Measurements from ENCODE around the gene PARP15. TPM values are rescaled to one million over a fixed set of nuclear protein-coding genes. Genes with fewer than 3 reads are reported as not detected.
A peak's percentile ranks its signal among the peaks of the same experiment; 100 is the strongest.
"Not testable (repeated sequence)": the region's sequence is repeated elsewhere in the genome, so short reads cannot be mapped to it uniquely, and the experiment has no call there.

The PARP15 gene
- total and polyA plus RNA-seq, 2 donors (not counting 3 experiments of a cell fraction or from before 2014, with no cell fraction given): 0.81 to 1.4 TPM

DNA sequence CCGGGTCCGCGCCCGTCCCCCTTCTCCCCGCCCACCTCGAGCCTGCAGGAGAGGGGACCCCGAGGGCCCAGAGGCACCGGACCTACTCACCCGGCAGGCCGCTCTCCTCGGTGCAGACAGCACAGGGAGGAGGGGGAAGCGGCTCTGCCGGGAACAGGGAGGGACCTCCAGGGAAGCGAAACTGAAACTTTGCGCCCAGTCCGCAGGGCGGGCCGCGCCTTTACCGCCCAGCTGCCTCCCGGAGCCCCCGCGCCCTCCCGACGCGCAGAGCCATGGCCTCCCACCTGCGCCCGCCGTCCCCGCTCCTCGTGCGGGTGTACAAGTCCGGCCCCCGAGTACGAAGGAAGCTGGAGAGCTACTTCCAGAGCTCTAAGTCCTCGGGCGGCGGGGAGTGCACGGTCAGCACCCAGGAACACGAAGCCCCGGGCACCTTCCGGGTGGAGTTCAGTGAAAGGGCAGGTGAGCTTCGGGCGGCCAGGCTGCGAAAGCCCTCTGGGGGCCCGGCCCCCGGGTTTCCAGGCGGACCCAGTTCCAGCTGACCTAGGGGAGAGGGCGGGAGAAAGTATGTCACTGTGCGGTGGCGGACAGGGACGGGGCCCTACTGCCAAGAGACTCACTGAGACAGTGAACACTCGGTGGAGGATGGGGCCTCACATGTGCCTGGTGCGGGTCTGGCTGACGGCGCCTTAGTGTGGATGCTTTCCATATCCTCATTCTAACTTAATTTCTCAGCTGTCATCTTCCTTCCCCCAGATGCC is 13.1 kb upstream of the PARP15 start, which contains the start of the genes DTX3L and PARP9:
TSS of gene DTX3L (plus strand) at position 184 of the 758 bp plus-strand sequence. CDS start at position 273, 89 bp downstream.
TSS of gene PARP9 (minus strand) at position 146 of the 758 bp plus-strand sequence. CDS start 4,680 bp downstream, outside the sequence.
- Histone ChIP-seq H3K27ac (ENCODE audit: insufficient read depth, low read depth, low read length) (peak within 1 kb of the TSS; percentile 63), H3K4me2 (ENCODE audit: insufficient read depth, low read length) (peak within 1 kb of the TSS; percentile 87), H3K27me3 (ENCODE audit: control insufficient read depth in 2 of 2, insufficient read depth in 2 of 2, low read length in 2 of 2) (no peaks in the 10 kb centered on the region), H2AFZ (ENCODE audit: low read depth, low read length) (peak within 1 kb of the TSS; percentile 84), H3K9ac (replicated peaks; ENCODE audit: extremely low read depth, insufficient read depth, low read length) (peak within 1 kb of the TSS; percentile 65), H3K4me3 (replicated peaks in 1 of 3; ENCODE audit: insufficient read depth in 1 of 3, low read depth in 1 of 3, low read length in 3 of 3) (peak within 1 kb of the TSS; percentile 60 to 96 (median 74)), H3K36me3 (ENCODE audit: control insufficient read depth in 2 of 2, extremely low read depth in 1 of 2, insufficient read depth in 2 of 2, low read length in 2 of 2) (peaks cover 2 to 3% of the 10 kb centered on the region in 2 experiments), H3K9me3 (replicated peaks; ENCODE audit: control insufficient read depth, insufficient read depth, low read length) (no peaks in the 10 kb centered on the region), H4K20me1 (replicated peaks; ENCODE audit: control insufficient read depth, extremely low read depth, insufficient read depth, low read length) (no peaks in the 10 kb centered on the region), H3K4me1 (ENCODE audit: control insufficient read depth, extremely low read depth, insufficient read depth, low read length) (peaks cover 8% of the 10 kb centered on the region), H3K79me2 (ENCODE audit: control insufficient read depth, insufficient read depth, low read length) (no peaks in the 10 kb centered on the region), H3K9me1 (replicated peaks; ENCODE audit: control insufficient read depth, extremely low read depth, insufficient read depth, low read length) (no peaks in the 10 kb centered on the region)
- peak; percentile 30 for TF ChIP-seq POLR2A (IDR thresholded peaks at IDR 0.05; ENCODE audit: low read depth, low read length)
- no peak for TF ChIP-seq JUN (IDR thresholded peaks at IDR 0.05; ENCODE audit: borderline replicate concordance, insufficient read depth, insufficient read length, low read depth)
- peak; percentile 64 for TF ChIP-seq POLR2AphosphoS5 (IDR thresholded peaks at IDR 0.05; ENCODE audit: insufficient read depth, low read depth, low read length)
- TSS peak; percentile 38 for BruUV-seq (replicated peaks)
- dilution Hi-C loops (cut with MboI; ENCODE audit: extremely low pct_ligation_motif_present, low sequenced_read_pairs): no loop called here
- peak; percentile 49 for FAIRE-seq
- intact Hi-C loops (cut with micrococcal nuclease): loop anchor here (1.0 to 5.0 kb wide), 3 partner anchors 115 to 172 kb away; partner anchors contain the start of gene WDR5B
- peak; percentile 77 for DNase-seq (ENCODE audit: low read depth, low spot score)
- ChIA-PET CTCF (interaction anchor here (0.9 to 8.8 kb wide), 5 partner anchors 9 to 230 kb away, joined by 3 to 129 read pairs (median 4); partner anchors contain the start of genes FAM162A, HSPBAP1 and PARP14), POLR2A (no interaction called here)

DNA sequence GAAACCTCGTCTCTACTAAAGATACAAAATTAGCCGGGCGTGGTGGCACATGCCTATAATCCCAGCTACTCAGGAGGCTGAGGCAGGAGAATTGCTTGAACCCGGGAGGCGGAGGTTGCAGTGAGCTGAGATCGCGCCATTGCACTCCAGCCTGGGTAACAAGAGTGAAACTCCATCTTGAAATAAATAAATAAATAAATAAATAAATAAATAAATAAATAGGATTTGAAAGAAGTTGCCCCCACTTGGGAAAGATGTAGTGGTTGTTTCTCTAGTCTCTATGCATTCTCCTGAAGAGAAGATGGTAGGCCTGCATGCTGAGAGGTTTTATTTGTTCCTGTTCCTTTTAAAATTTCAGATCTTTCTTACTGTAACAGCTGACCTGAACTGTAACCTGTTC is 9.3 kb upstream of the PARP15 start:
- H4K20me1 ChIP-seq (replicated peaks; ENCODE audit: control insufficient read depth, extremely low read depth, insufficient read depth, low read length); H3K4me2 ChIP-seq (ENCODE audit: insufficient read depth, low read length); BruUV-seq (replicated peaks); H3K79me2 ChIP-seq (ENCODE audit: control insufficient read depth, insufficient read depth, low read length); H3K9ac ChIP-seq (replicated peaks; ENCODE audit: extremely low read depth, insufficient read depth, low read length); dilution Hi-C loops (cut with MboI; ENCODE audit: extremely low pct_ligation_motif_present, low sequenced_read_pairs); H3K27me3 ChIP-seq (ENCODE audit: control insufficient read depth in 2 of 2, insufficient read depth in 2 of 2, low read length in 2 of 2); FAIRE-seq; H3K9me3 ChIP-seq (replicated peaks; ENCODE audit: control insufficient read depth, insufficient read depth, low read length); H2AFZ ChIP-seq (ENCODE audit: low read depth, low read length); POLR2A ChIA-PET; H3K27ac ChIP-seq (ENCODE audit: insufficient read depth, low read depth, low read length); H3K9me1 ChIP-seq (replicated peaks; ENCODE audit: control insufficient read depth, extremely low read depth, insufficient read depth, low read length); H3K4me3 ChIP-seq (replicated peaks in 1 of 3; ENCODE audit: insufficient read depth in 1 of 3, low read depth in 1 of 3, low read length in 3 of 3); intact Hi-C loops (cut with micrococcal nuclease); DNase-seq (ENCODE audit: low read depth, low spot score); H3K36me3 ChIP-seq (ENCODE audit: control insufficient read depth in 2 of 2, extremely low read depth in 1 of 2, insufficient read depth in 2 of 2, low read length in 2 of 2): not testable (repeated sequence)
- peaks cover 13% of the 10 kb centered on the region for H3K4me1 ChIP-seq (ENCODE audit: control insufficient read depth, extremely low read depth, insufficient read depth, low read length)
- CTCF ChIA-PET: interaction anchor here (1.8 kb wide), 2 partner anchors 11 to 111 kb away, joined by 4 to 5 read pairs; no protein-coding TSS in a partner anchor

Measured in endothelial cell of umbilical vein (primary cell).